ENCODE measurements around the gene SETD4. TPM values are rescaled to one million over a fixed set of nuclear protein-coding genes. Genes with fewer than 3 reads are reported as not detected.

SETD4 gene
- total RNA-seq, 1 experiment from 2014 or later: 24.3 TPM

GRCh38 chr21:36061445-36061844, 1.1 kb upstream of the SETD4 start:
- BruUV-seq (replicated peaks): no TSS peak

GRCh38 chr21:36059823-36060158, 535 bp downstream of the SETD4 start:
- Mint-ChIP-seq H3K27ac (ENCODE audit: unreplicated experiment) (peak overlapping the region; percentile 93), H3K9me3 (ENCODE audit: unreplicated experiment) (peaks cover 9% of the 10 kb centered on the region), H3K4me3 (ENCODE audit: unreplicated experiment) (peak overlapping the region; percentile 90), H3K36me3 (ENCODE audit: insufficient read depth, unreplicated experiment) (peaks cover 35% of the 10 kb centered on the region), H3K27me3 (ENCODE audit: insufficient read depth, unreplicated experiment) (no peaks in the 10 kb centered on the region), H3K4me1 (ENCODE audit: low read depth, unreplicated experiment) (peaks cover 11% of the 10 kb centered on the region)
- Histone ChIP-seq H3K27me3 (replicated peaks; ENCODE audit: control insufficient read depth, insufficient read depth, low read length) (no peaks in the 10 kb centered on the region), H3K9me3 (no peaks in the 10 kb centered on the region), H3K4me1 (peaks cover 14% of the 10 kb centered on the region; the same call in 1 of the 2 replicates), H3K4me3 (ENCODE audit: low read depth, low read length) (peak overlapping the region; percentile 68), H3K36me3 (ENCODE audit: control insufficient read depth, insufficient read depth, low read length) (peaks cover 3% of the 10 kb centered on the region)
- POLR2A ChIA-PET: interaction anchor here (0.5 to 2.0 kb wide), 4 partner anchors 10 to 93 kb away, joined by 3 to 23 read pairs (median 4); partner anchors contain the start of gene CBR1
- BruUV-seq (replicated peaks): no TSS peak
- peak; percentile 65 to 70 for DNase-seq
- intact Hi-C loops (cut with micrococcal nuclease; ENCODE audit: unreplicated experiment): loop anchor here (2.0 kb wide), 1 partner anchor 53 kb away; no protein-coding TSS in a partner anchor
- CTCF ChIA-PET: interaction anchor here (0.6 to 0.9 kb wide), 4 partner anchors 46 to 56 kb away, joined by 3 to 4 read pairs (median 4); no protein-coding TSS in a partner anchor
- TF ChIP-seq, protein P1, sequence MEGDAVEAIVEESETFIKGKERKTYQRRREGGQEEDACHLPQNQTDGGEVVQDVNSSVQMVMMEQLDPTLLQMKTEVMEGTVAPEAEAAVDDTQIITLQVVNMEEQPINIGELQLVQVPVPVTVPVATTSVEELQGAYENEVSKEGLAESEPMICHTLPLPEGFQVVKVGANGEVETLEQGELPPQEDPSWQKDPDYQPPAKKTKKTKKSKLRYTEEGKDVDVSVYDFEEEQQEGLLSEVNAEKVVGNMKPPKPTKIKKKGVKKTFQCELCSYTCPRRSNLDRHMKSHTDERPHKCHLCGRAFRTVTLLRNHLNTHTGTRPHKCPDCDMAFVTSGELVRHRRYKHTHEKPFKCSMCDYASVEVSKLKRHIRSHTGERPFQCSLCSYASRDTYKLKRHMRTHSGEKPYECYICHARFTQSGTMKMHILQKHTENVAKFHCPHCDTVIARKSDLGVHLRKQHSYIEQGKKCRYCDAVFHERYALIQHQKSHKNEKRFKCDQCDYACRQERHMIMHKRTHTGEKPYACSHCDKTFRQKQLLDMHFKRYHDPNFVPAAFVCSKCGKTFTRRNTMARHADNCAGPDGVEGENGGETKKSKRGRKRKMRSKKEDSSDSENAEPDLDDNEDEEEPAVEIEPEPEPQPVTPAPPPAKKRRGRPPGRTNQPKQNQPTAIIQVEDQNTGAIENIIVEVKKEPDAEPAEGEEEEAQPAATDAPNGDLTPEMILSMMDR (IDR thresholded peaks at IDR 0.05; ENCODE audit: insufficient read depth in 1 of 2, low read depth in 1 of 2, low read length in 1 of 2, severe bottlenecking in 1 of 2, unreplicated experiment in 1 of 2): no peak

More at GRCh38 chr21:36061445-36061844, 1.1 kb upstream of the SETD4 start:
- TF ChIP-seq, protein P1 (IDR thresholded peaks at IDR 0.05; ENCODE audit: insufficient read depth in 1 of 2, low read depth in 1 of 2, low read length in 1 of 2, severe bottlenecking in 1 of 2, unreplicated experiment in 1 of 2): no peak
- H3K36me3 Mint-ChIP-seq (ENCODE audit: insufficient read depth, unreplicated experiment): peaks cover 22% of the 10 kb centered on the region
- H3K9me3 ChIP-seq: no peaks in the 10 kb centered on the region
- no peaks in the 10 kb centered on the region for H3K27me3 ChIP-seq (replicated peaks; ENCODE audit: control insufficient read depth, insufficient read depth, low read length)
- peaks cover 19% of the 10 kb centered on the region for H3K4me1 Mint-ChIP-seq (ENCODE audit: low read depth, unreplicated experiment)
- H3K27me3 Mint-ChIP-seq (ENCODE audit: insufficient read depth, unreplicated experiment): no peaks in the 10 kb centered on the region
- H3K4me1 ChIP-seq: peaks cover 19% of the 10 kb centered on the region; the same call in 1 of the 2 replicates
- H3K27ac Mint-ChIP-seq (ENCODE audit: unreplicated experiment): peak overlapping the region; percentile 93
- ChIA-PET POLR2A (no interaction called here), CTCF (no interaction called here)
- intact Hi-C loops (cut with micrococcal nuclease; ENCODE audit: unreplicated experiment): loop anchor here (2.0 kb wide), 1 partner anchor 51 kb away; no protein-coding TSS in a partner anchor
- H3K36me3 ChIP-seq (ENCODE audit: control insufficient read depth, insufficient read depth, low read length): peaks cover 1% of the 10 kb centered on the region
- DNase-seq: no peak
- no peak overlapping the region for H3K4me3 ChIP-seq (ENCODE audit: low read depth, low read length)
- peaks cover 9% of the 10 kb centered on the region for H3K9me3 Mint-ChIP-seq (ENCODE audit: unreplicated experiment)
- peak overlapping the region; percentile 90 for H3K4me3 Mint-ChIP-seq (ENCODE audit: unreplicated experiment)

DNA sequence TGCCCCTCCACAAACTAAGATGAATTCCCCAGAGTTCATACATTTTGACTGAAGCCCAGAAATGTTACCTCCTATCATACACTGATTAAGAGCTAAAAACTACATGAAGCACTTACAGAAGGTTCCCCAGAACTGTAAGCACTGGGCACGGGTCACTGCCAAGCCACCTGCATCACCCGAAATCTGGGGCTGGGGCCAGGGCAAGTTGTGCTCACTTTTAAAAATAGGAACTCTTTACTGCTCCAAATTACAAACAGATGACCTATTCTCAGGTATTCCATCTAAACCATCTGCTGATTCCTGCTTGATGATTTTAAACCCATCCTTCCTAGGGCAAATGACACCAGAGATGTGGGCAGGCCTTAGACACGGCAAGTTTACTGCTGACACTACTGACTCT, 4.8 kb downstream of the SETD4 start:
- Mint-ChIP-seq H3K9me3 (ENCODE audit: unreplicated experiment) (no peaks in the 10 kb centered on the region), H3K4me3 (ENCODE audit: unreplicated experiment) (no peak overlapping the region), H3K27me3 (ENCODE audit: insufficient read depth, unreplicated experiment) (no peaks in the 10 kb centered on the region), H3K27ac (ENCODE audit: unreplicated experiment) (no peak overlapping the region), H3K4me1 (ENCODE audit: low read depth, unreplicated experiment) (no peaks in the 10 kb centered on the region), H3K36me3 (ENCODE audit: insufficient read depth, unreplicated experiment) (peaks cover 42% of the 10 kb centered on the region)
- no peak for DNase-seq
- ChIA-PET POLR2A (no interaction called here), CTCF (no interaction called here)
- Histone ChIP-seq H3K36me3 (ENCODE audit: control insufficient read depth, insufficient read depth, low read length) (peaks cover 3% of the 10 kb centered on the region), H3K4me1 (0 out of 2 replicates have a peak, but pooled peaks cover 5% of the 10 kb centered on the region), H3K27me3 (replicated peaks; ENCODE audit: control insufficient read depth, insufficient read depth, low read length) (no peaks in the 10 kb centered on the region), H3K9me3 (no peaks in the 10 kb centered on the region), H3K4me3 (ENCODE audit: low read depth, low read length) (no peak overlapping the region)
- TF ChIP-seq, protein P1 (IDR thresholded peaks at IDR 0.05; ENCODE audit: insufficient read depth in 1 of 2, low read depth in 1 of 2, low read length in 1 of 2, severe bottlenecking in 1 of 2, unreplicated experiment in 1 of 2): no peak
- BruUV-seq (replicated peaks): no TSS peak
- intact Hi-C loops (cut with micrococcal nuclease; ENCODE audit: unreplicated experiment): no loop called here

Measured in Caco-2 (cell line).